Muscle of back (tissue), 11 donors: Measurements from ENCODE around the gene TANGO2. TPM values are rescaled to one million over a fixed set of nuclear protein-coding genes. Genes with fewer than 3 reads are reported as not detected.
A peak's percentile ranks its signal among the peaks of the same experiment; 100 is the strongest.
"Not testable (repeated sequence)": the region's sequence is repeated elsewhere in the genome, so short reads cannot be mapped to it uniquely, and the experiment has no call there.

Experiments
- DNase-seq, 3 donors: peaks; one replicate each; pipeline versions ENCODE4 v3.0.0 to v3.0.0-alpha.2; 2013
- polyA plus RNA-seq, 10 donors: library from polyadenylated mRNA; unstranded; fragments of 120-200 nt; gene quantifications; one replicate each; pipeline ENCODE4 v1.2.1, GENCODE V29; 2013; ENCODE audit not compliant: insufficient read length in 10 of 10

Gene TANGO2
- polyA plus RNA-seq, 10 donors, result 7.5 to 11.8 (median 9.6) TPM

- no peak for DNase-seq
Observed at GRCh38 chr22:20062766-20063083, 41.8 kb downstream of the TANGO2 start.

GRCh38 chr22:20063271-20064139 is 42.6 kb downstream of the TANGO2 start:
- no peak for DNase-seq

- DNase-seq, result no peak
Observed at GRCh38 chr22:20064140-20064480, 43.2 kb downstream of the TANGO2 start.

- no peak for DNase-seq
Observed at GRCh38 chr22:20064545-20065262, 43.8 kb downstream of the TANGO2 start.

GRCh38 chr22:20065896-20066616 is 45.1 kb downstream of the TANGO2 start:
- no peak for DNase-seq

- no peak for DNase-seq
Observed at GRCh38 chr22:20066617-20067383, 45.9 kb downstream of the TANGO2 start.

- not testable (repeated sequence) for DNase-seq
Observed at GRCh38 chr22:20067384-20067682, 46.4 kb downstream of the TANGO2 start.

- no peak for DNase-seq
Observed at GRCh38 chr22:20068640-20069039, 47.7 kb downstream of the TANGO2 start.

- no peak for DNase-seq
Observed at GRCh38 chr22:20069331-20070042, 48.6 kb downstream of the TANGO2 start.

GRCh38 chr22:20071524-20071972 is 50.6 kb downstream of the TANGO2 start:
- DNase-seq, result no peak

GRCh38 chr22:20076627-20077172 is 55.8 kb downstream of the TANGO2 start:
- DNase-seq, result no peak

- DNase-seq, result peak; percentile 98 to 99 (median 98)
Observed at GRCh38 chr22:20079745-20080444, 59.0 kb downstream of the TANGO2 start, which contains the start of gene DGCR8. TSS of gene DGCR8 (plus strand) at chr22:20080241. CDS start at chr22:20085964, 5,723 bp downstream.

GRCh38 chr22:20080445-20080775 is 59.5 kb downstream of the TANGO2 start:
- peak; percentile 45 to 81 (median 73) for DNase-seq

GRCh38 chr22:20080776-20081654 is 60.1 kb downstream of the TANGO2 start:
- DNase-seq, result peak; percentile 23 to 83 (median 53)

- no peak for DNase-seq
Observed at GRCh38 chr22:20083157-20083890, 62.4 kb downstream of the TANGO2 start.

GRCh38 chr22:20083891-20084546 is 63.1 kb downstream of the TANGO2 start:
- DNase-seq, result no peak

GRCh38 chr22:20084547-20085413 is 63.9 kb downstream of the TANGO2 start:
- no peak for DNase-seq
